ENCODE results near the gene HHAT. TPM values are rescaled to one million over a fixed set of nuclear protein-coding genes. Genes with fewer than 3 reads are reported as not detected.

The HHAT gene
- total and polyA plus RNA-seq, 2 of the 13 experiments (the other 11 are each of a cell fraction or from before 2014, with no cell fraction given), result 2.6 to 4.9 TPM

GRCh38 chr1:210373878-210374599 is 45.3 kb downstream of the HHAT start (continued):
- TF ChIP-seq POGK (CRISPR knock-in tag; conservative IDR thresholded peaks at IDR 0.05) (peak; percentile 79), RBFOX2 (IDR thresholded peaks at IDR 0.05; ENCODE audit: low read depth, low read length) (peak; percentile 84), ZNF264 (CRISPR knock-in tag; IDR thresholded peaks at IDR 0.05) (peak; percentile 65; the same call in 1 of the 2 replicates), MYPOP (CRISPR knock-in tag; IDR thresholded peaks at IDR 0.05) (no peak; the same call in 1 of the 2 replicates), PAWR (CRISPR knock-in tag; IDR thresholded peaks at IDR 0.05; ENCODE audit: borderline replicate concordance) (no peak), ZNF142 (CRISPR knock-in tag; IDR thresholded peaks at IDR 0.05) (no peak), ZZZ3 (CRISPR knock-in tag; IDR thresholded peaks at IDR 0.05; ENCODE audit: borderline replicate concordance) (no peak), ZFP36L1 (CRISPR knock-in tag; IDR thresholded peaks at IDR 0.05) (0 out of 2 replicates have a peak, but pooled peaks have one; percentile 54), ZBTB42 (CRISPR knock-in tag; IDR thresholded peaks at IDR 0.05) (no peak), ZNF441 (CRISPR knock-in tag; IDR thresholded peaks at IDR 0.05; ENCODE audit: borderline replicate concordance) (no peak), ARID3A (IDR thresholded peaks at IDR 0.05; ENCODE audit: low read depth, low read length) (peak; percentile 93), SP140L (CRISPR knock-in tag; IDR thresholded peaks at IDR 0.05; ENCODE audit: borderline replicate concordance) (peak; percentile 72; the same call in 1 of the 2 replicates), ZSCAN21 (CRISPR knock-in tag; IDR thresholded peaks at IDR 0.05; ENCODE audit: borderline replicate concordance) (no peak), ATF1 (CRISPR knock-in tag; IDR thresholded peaks at IDR 0.05) (peak; percentile 72; the same call in 1 of the 2 replicates), TP53 (CRISPR knock-in tag; conservative IDR thresholded peaks at IDR 0.05) (no peak), MIER3 (CRISPR knock-in tag; IDR thresholded peaks at IDR 0.05; ENCODE audit: borderline replicate concordance) (peak; percentile 59; the same call in 1 of the 2 replicates), NPAS2 (CRISPR knock-in tag; IDR thresholded peaks at IDR 0.05; ENCODE audit: borderline replicate concordance) (no peak), RFXANK (CRISPR knock-in tag; IDR thresholded peaks at IDR 0.05) (peak; percentile 61; the same call in 1 of the 2 replicates), ZNF24 (IDR thresholded peaks at IDR 0.05) (0 out of 2 replicates have a peak, but pooled peaks have one; percentile 41)
